ENCODE measurements around the gene GATA5.
"Not testable (repeated sequence)": the region's sequence is repeated elsewhere in the genome, so short reads cannot be mapped to it uniquely, and the experiment has no call there.

Gene GATA5

GRCh38 chr20:62503401-62504178 lies 27.8 kb upstream of the GATA5 start:
- DNase-seq, result no peak

DNA sequence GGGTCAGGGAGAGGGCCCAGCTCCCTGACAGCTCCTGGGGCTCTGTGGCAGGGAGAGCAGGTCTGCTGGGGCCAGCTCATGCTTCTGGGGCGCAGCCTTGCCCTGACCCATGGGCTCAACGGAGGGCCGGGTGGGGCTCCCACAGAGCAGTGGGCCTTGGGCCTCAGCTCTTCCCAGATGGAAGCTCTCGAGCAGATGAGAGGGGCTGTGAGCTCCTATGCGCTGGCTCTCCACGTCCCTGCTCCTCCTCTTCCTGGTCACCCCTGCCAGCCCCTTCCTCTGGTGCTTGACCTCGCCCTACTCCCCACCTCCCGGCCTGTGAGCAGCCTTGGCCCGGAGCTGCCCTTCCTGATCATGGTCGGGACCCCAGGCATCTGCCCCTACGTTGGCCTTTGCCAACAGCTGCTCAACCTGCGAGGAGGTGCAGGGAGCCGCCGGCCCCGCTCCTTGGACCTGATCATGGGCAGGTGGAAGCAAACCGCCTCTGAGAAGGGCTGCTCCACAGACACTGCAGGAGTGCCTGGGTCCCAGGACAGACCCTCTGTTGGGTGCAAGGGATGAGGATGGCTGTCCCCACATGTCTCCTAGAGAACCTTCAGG lies 26.8 kb upstream of the GATA5 start:
- no peak for DNase-seq

DNA sequence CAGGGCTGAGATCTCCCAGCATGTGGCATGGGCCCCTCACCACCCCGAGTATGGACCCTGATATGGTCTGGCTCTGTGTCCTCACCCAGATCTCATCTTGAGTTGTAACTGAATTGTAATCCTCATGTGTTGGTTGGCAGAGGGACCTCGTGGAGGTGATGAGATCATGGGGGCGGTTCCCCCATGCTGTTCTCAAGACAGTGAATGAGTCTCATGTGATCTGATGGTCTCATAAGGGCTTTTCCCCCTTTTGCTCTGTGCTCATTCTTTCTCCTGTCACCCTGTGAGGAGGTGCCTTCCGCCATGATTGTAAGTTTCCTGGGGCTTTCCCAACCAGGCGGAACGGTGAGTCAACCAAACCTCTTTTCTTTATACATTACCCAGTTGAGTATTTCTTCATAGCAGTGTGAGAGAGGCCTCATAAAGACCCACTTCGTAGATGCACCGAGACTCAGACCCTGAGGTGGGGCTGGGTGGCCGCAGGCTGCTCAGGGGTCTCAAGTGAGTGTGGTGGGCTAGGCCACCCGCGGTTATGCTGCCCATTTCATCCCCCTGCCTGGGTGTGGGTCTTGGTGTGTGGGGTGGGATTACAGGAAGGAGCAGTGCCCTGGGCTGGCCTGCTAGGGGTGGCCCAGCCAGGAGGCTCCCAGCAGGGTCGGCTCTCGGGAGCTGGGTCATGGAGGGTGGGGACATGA lies 26.2 kb upstream of the GATA5 start:
- DNase-seq, result peak; percentile 40

- DNase-seq, result peak; percentile 85
Observed at GRCh38 chr20:62500237-62500864, 24.6 kb upstream of the GATA5 start.

- DNase-seq, result no peak
Observed at GRCh38 chr20:62499758-62500236, 24.0 kb upstream of the GATA5 start.

GRCh38 chr20:62498874-62499273 lies 23.1 kb upstream of the GATA5 start:
- no peak for DNase-seq

- peak; percentile 28 for DNase-seq
Observed at GRCh38 chr20:62496568-62497218, 20.9 kb upstream of the GATA5 start.

- DNase-seq, result no peak
Observed at GRCh38 chr20:62495749-62496567, 20.2 kb upstream of the GATA5 start.

- no peak for DNase-seq
Observed at GRCh38 chr20:62494980-62495748, 19.4 kb upstream of the GATA5 start.

GRCh38 chr20:62494537-62494936 lies 18.7 kb upstream of the GATA5 start:
- no peak for DNase-seq

DNA sequence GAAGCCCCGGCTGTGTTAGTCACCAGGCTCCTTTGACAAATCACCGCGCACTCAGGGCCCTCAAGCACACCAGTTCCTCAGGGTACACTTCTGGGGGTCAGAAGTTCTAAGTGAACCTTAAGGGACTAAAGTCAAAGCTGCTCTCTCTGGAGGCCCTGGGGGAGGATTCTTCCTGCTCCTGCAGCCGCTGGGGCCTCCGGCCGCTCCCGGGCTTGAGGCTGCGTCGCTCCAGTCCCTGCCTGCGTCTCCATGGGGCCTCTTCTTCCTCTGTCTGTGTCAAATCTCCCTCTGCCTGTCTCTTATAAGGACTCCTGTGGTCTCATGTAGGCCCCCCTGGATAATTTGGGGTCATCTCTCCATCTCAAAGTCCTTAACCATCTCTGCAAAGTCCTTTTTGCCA lies 18.1 kb upstream of the GATA5 start:
- no peak for DNase-seq

GRCh38 chr20:62493253-62493885 lies 17.6 kb upstream of the GATA5 start:
- DNase-seq, result no peak

GRCh38 chr20:62492711-62493110 lies 16.9 kb upstream of the GATA5 start:
- no peak for DNase-seq

DNA sequence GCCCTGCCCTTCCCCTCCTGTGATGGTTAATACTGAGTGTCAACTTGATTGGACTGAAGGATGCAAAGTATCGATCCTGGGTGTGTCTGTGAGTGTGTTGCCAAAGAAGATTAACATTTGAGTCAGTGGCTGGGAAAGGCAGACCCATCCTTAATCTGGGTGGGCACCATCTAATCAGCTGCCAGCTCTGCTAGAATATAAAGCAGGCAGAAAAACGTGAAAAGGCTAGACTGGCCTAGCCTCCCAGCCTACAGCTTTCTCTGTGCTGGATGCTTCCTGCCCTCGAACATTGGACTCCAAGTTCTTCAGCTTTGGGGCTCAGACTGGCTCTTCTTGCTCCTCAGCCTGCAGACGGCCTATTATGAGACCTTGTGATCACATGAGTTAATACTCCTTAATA lies 15.0 kb upstream of the GATA5 start:
- not testable (repeated sequence) for DNase-seq

DNA sequence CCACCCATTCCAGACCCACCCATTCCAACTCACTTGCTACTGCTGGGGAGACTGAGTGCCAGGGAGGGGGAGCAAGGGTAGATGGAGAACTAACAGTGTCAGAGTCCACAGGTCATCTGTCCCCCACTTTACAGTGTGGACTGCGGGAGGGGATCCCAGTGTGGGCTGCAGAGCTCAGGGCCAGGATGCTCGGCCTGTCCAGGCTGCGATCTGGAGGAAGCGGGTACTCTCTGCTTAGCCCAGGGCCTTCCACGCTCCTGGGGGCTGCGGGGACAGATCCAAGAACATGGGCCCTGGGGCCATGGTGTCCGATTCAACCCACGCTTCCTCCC lies 14.1 kb upstream of the GATA5 start:
- DNase-seq, result no peak

- DNase-seq, result no peak
Observed at GRCh38 chr20:62489186-62489931, 13.6 kb upstream of the GATA5 start.

GRCh38 chr20:62488470-62488869 lies 12.7 kb upstream of the GATA5 start:
- DNase-seq, result no peak

DNA sequence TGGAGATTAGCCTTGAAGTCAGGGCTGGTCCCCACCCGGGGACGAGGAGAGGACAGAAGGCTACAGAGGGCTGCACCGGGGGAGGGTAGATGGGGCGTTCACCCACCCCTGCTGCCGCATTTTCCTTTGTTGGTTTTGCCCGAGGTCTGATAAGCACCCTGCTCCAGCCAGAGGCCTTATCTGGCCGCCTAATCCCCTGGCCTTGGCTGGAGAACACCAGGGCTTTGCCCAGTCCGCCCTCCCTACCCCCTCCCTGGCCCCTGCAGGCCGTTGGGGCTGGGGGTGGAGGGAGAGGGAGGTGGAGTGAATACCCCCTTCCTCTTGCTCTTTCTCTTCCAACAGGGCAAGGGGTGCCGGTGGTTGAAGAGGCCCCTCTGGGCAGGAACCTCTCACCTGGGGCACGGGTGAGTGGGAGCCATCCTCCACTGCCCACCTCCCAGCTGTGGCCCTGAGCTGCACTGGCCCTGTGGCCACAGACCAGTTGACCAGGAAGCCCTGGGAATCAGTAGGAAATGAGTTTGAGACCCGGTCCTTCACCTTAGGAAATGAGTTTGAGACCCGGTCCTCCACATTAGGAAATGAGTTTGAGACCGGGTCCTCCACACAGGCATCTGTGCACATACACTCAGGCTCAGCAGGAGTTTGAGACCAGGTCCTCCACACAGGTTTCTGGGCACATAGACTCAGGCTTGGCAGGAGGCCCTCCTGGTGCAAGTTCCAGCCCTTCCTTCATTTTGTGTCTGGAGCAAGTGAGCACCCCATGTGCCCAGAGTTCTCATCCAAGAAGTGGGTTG lies 12.0 kb upstream of the GATA5 start:
- no peak for DNase-seq

GRCh38 chr20:62487118-62487517 lies 11.3 kb upstream of the GATA5 start:
- DNase-seq, result no peak

All from activated CD4-positive, alpha-beta T cell treated with anti-CD3 and anti-CD28 coated beads, Interleukin-2, amount 50 U/mL, for 1 hour (primary cell).